ENCODE measurements around the gene IMPA2. TPM values are rescaled to one million over a fixed set of nuclear protein-coding genes. Genes with fewer than 3 reads are reported as not detected.

IMPA2 gene
- total RNA-seq, 3 donors from 2014 or later (not counting 1 experiment from before 2014, with no cell fraction given), result 2.7 to 6.6 (median 3.6) TPM

DNA sequence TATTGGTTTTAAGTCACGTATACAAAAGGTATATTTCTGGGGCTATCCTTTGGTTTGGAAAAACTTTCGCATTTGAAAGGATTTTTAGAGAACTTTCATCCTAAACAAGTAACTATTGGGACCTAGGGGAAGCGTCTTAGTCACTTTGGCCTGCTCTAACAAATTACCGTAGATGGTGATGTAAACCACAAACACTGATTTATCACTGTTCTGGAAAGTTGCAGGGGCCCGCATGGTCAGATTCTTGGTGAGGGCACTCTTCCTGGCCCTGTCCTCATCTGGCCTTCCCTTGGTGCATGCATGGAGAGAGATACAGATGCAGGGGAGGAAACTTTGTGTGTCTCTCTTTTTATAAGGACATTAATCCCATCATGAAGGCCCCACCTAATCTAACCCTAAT is 63.3 kb downstream of the IMPA2 start:
- peaks cover 4 to 36% of the 10 kb centered on the region in 2 donors for H3K27me3 Mint-ChIP-seq (ENCODE audit: low read depth in 2 of 2)
- TF ChIP-seq, protein P1, sequence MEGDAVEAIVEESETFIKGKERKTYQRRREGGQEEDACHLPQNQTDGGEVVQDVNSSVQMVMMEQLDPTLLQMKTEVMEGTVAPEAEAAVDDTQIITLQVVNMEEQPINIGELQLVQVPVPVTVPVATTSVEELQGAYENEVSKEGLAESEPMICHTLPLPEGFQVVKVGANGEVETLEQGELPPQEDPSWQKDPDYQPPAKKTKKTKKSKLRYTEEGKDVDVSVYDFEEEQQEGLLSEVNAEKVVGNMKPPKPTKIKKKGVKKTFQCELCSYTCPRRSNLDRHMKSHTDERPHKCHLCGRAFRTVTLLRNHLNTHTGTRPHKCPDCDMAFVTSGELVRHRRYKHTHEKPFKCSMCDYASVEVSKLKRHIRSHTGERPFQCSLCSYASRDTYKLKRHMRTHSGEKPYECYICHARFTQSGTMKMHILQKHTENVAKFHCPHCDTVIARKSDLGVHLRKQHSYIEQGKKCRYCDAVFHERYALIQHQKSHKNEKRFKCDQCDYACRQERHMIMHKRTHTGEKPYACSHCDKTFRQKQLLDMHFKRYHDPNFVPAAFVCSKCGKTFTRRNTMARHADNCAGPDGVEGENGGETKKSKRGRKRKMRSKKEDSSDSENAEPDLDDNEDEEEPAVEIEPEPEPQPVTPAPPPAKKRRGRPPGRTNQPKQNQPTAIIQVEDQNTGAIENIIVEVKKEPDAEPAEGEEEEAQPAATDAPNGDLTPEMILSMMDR (IDR thresholded peaks at IDR 0.05), result no peak
- ATAC-seq (no peak), DNase-seq (no peak)
- 68% methylated on average over 5 of the region's 5 CpGs for WGBS (ENCODE audit: insufficient coverage)
- no peak overlapping the region for H3K27ac ChIP-seq (ENCODE audit: low read length)
- no peak overlapping the region for H3K27ac Mint-ChIP-seq
- no peaks in the 10 kb centered on the region for H3K36me3 Mint-ChIP-seq
- H3K4me1 Mint-ChIP-seq, result no peaks in the 10 kb centered on the region
- H3K9me3 ChIP-seq (ENCODE audit: control insufficient read depth, insufficient read depth, low read length), result no peaks in the 10 kb centered on the region
- no peak overlapping the region for H3K4me3 ChIP-seq (ENCODE audit: low read length)
- intact Hi-C loops (cut with micrococcal nuclease), result no loop called here
- no peaks in the 10 kb centered on the region for H3K36me3 ChIP-seq (ENCODE audit: control insufficient read depth, insufficient read depth, low read length)
- H3K4me1 ChIP-seq (ENCODE audit: control insufficient read depth, insufficient read depth, low read length), result peaks cover 4% of the 10 kb centered on the region
- H3K9me3 Mint-ChIP-seq, result no peaks in the 10 kb centered on the region
- no peaks in the 10 kb centered on the region for H3K27me3 ChIP-seq (ENCODE audit: control insufficient read depth, insufficient read depth, low read length)
- H3K4me3 Mint-ChIP-seq, result no peak overlapping the region

DNA sequence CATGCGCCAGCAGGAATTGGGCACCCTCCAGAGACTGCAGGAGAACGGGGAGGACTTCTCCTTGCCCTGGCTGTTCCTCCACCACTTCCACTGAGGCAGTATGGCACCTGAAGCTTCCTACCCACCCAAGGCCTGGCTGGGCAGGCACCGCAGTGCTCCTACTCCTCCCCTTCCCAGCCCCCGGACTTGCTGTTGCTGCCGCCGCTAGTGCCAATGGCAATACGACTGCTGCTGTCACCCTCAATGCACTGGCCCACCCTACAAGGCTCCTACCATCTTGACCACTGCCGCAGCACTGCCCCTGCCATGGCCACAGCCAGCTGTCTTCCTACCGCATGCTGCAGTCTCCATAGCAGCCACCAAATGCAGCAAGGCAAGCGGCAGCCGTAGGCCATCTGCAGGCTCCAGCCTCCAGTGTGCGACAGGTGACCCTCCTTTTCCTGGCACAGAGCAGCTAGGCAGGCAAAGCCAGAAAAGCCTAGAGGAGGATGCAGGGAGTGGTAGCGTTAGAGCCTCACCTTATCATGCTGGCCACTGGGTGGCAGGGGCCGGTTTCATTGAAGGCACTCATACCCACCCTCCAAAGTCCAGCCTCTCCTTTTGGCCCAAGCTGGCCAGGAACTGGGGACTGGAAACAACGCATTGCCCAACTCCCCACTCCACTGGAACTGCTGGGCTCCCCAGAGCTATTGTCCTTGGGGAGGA is 64.9 kb downstream of the IMPA2 start:
- Histone ChIP-seq H3K4me3 (ENCODE audit: low read length) (no peak overlapping the region), H3K9me3 (ENCODE audit: control insufficient read depth, insufficient read depth, low read length) (no peaks in the 10 kb centered on the region), H3K36me3 (ENCODE audit: control insufficient read depth, insufficient read depth, low read length) (no peaks in the 10 kb centered on the region), H3K27ac (ENCODE audit: low read length) (no peak overlapping the region), H3K4me1 (ENCODE audit: control insufficient read depth, insufficient read depth, low read length) (peaks cover 5% of the 10 kb centered on the region), H3K27me3 (ENCODE audit: control insufficient read depth, insufficient read depth, low read length) (no peaks in the 10 kb centered on the region)
- WGBS (ENCODE audit: insufficient coverage), result 87% methylated on average over 15 of the region's 15 CpGs
- no peaks in the 10 kb centered on the region for H3K4me1 Mint-ChIP-seq
- DNase-seq (no peak), ATAC-seq (no peak)
- H3K27ac Mint-ChIP-seq, result no peak overlapping the region
- TF ChIP-seq, protein P1 (IDR thresholded peaks at IDR 0.05), result no peak
- peaks cover 0 to 27% of the 10 kb centered on the region in 2 donors for H3K27me3 Mint-ChIP-seq (ENCODE audit: low read depth in 2 of 2)
- intact Hi-C loops (cut with micrococcal nuclease), result no loop called here
- no peaks in the 10 kb centered on the region for H3K36me3 Mint-ChIP-seq
- no peak overlapping the region for H3K4me3 Mint-ChIP-seq
- H3K9me3 Mint-ChIP-seq, result no peaks in the 10 kb centered on the region

DNA sequence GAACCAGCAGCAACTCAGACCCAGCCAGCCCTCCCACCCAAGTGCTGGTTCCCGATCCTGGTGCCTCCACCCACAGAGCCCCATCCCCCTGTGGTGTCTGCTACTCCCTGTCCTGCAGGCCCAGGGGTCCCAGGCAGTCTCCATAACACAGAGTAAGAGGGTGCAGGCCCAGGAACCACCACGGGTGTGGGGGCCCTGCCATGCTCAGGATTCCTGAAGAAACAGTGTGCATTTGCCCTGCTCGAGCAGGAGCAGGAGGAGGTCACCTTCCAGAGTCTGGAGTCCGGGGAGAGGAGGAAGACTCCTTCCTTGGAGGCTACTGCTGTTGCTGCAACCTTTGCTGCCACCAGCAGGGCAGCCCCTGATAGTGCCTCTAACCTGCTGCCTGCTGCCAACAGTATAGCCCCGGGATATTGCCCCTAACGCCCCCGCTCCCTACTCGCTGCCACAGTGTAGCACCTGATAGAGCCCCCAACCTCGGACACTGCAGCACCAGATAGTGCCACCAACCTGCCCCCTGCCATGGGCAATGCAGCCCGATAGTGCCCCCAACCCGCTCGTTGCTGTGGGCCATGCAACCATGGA is 65.5 kb downstream of the IMPA2 start:
- Histone ChIP-seq H3K36me3 (ENCODE audit: control insufficient read depth, insufficient read depth, low read length) (no peaks in the 10 kb centered on the region), H3K4me1 (ENCODE audit: control insufficient read depth, insufficient read depth, low read length) (peaks cover 5% of the 10 kb centered on the region), H3K4me3 (ENCODE audit: low read length) (no peak overlapping the region), H3K27ac (ENCODE audit: low read length) (no peak overlapping the region), H3K9me3 (ENCODE audit: control insufficient read depth, insufficient read depth, low read length) (no peaks in the 10 kb centered on the region), H3K27me3 (ENCODE audit: control insufficient read depth, insufficient read depth, low read length) (no peaks in the 10 kb centered on the region)
- no peak for ATAC-seq
- Mint-ChIP-seq H3K4me3 (no peak overlapping the region), H3K27me3 (ENCODE audit: low read depth in 2 of 2) (peaks cover 0 to 24% of the 10 kb centered on the region in 2 donors), H3K27ac (no peak overlapping the region), H3K36me3 (no peaks in the 10 kb centered on the region), H3K9me3 (no peaks in the 10 kb centered on the region), H3K4me1 (no peaks in the 10 kb centered on the region)
- 91% methylated on average over 11 of the region's 12 CpGs for WGBS (ENCODE audit: insufficient coverage)
- intact Hi-C loops (cut with micrococcal nuclease), result no loop called here
- TF ChIP-seq, protein P1 (IDR thresholded peaks at IDR 0.05), result no peak
- DNase-seq, result no peak

Data from natural killer cell (primary cell).